HG03342 (cell line): ENCODE measurements around the gene FGGY.
"Not testable (repeated sequence)": the region's sequence is repeated elsewhere in the genome, so short reads cannot be mapped to it uniquely, and the experiment has no call there.

Source experiments
- ATAC-seq: cut with Tn5 transposase; IDR thresholded peaks from one replicate; pipeline ENCODE4 v1.9.1; 2021; ENCODE audit warnings: mild to moderate bottlenecking, moderate library complexity; ENCODE audit not compliant: unreplicated experiment

FGGY gene

GRCh38 chr1:59718064-59718988 is 421.4 kb downstream of the FGGY start:
- ATAC-seq, result no peak

- no peak for ATAC-seq
Measured at GRCh38 chr1:59718989-59719360, 422.1 kb downstream of the FGGY start.

GRCh38 chr1:59720326-59721115 is 423.6 kb downstream of the FGGY start:
- no peak for ATAC-seq

- no peak for ATAC-seq
Measured at GRCh38 chr1:59730302-59730701, 433.4 kb downstream of the FGGY start.

GRCh38 chr1:59730759-59731478 is 434.0 kb downstream of the FGGY start:
- no peak for ATAC-seq

- no peak for ATAC-seq
Measured at GRCh38 chr1:59731591-59731990, 434.7 kb downstream of the FGGY start.

GRCh38 chr1:59732214-59732955 is 435.5 kb downstream of the FGGY start:
- ATAC-seq, result no peak

- no peak for ATAC-seq
Measured at GRCh38 chr1:59733443-59734141, 436.7 kb downstream of the FGGY start.

GRCh38 chr1:59735927-59736326 is 439.0 kb downstream of the FGGY start:
- ATAC-seq, result not testable (repeated sequence)

GRCh38 chr1:59736744-59737143 is 439.9 kb downstream of the FGGY start:
- ATAC-seq, result no peak

- no peak for ATAC-seq
Measured at GRCh38 chr1:59737638-59738037, 440.7 kb downstream of the FGGY start.

- no peak for ATAC-seq
Measured at GRCh38 chr1:59738152-59738551, 441.3 kb downstream of the FGGY start.

- ATAC-seq, result no peak
Measured at GRCh38 chr1:59738591-59739015, 441.7 kb downstream of the FGGY start.

- ATAC-seq, result no peak
Measured at GRCh38 chr1:59739111-59739510, 442.2 kb downstream of the FGGY start.

- ATAC-seq, result no peak
Measured at GRCh38 chr1:59742526-59742925, 445.6 kb downstream of the FGGY start.

GRCh38 chr1:59743324-59744091 is 446.6 kb downstream of the FGGY start:
- no peak for ATAC-seq

- ATAC-seq, result no peak
Measured at GRCh38 chr1:59747420-59748024, 450.6 kb downstream of the FGGY start.

- ATAC-seq, result no peak
Measured at GRCh38 chr1:59748123-59748522, 451.2 kb downstream of the FGGY start.
